HL-60 (cell line): Measurements from ENCODE around the gene PTTG1IP.

Experiments
- GABPA ChIP-seq: IDR thresholded peaks from 2 replicates; pipeline ENCODE4 v1.6.1; 2012; ENCODE audit warnings: low read depth
- POLR2AphosphoS5 ChIP-seq: IDR thresholded peaks from 2 replicates; pipeline ENCODE4 v1.6.1; 2012; ENCODE audit warnings: low read depth
- SPI1 ChIP-seq: IDR thresholded peaks from 2 replicates; pipeline ENCODE4 v1.6.1; 2012; ENCODE audit warnings: low read depth, mild to moderate bottlenecking, borderline replicate concordance
- TF ChIP-seq, protein P1 (sequence below): IDR thresholded peaks from one replicate; pipeline ENCODE4 v1.5.1; 2011; ENCODE audit warnings: low read length, control low read depth, inconsistent platforms; ENCODE audit not compliant: insufficient read depth
- TF ChIP-seq, protein P2 (sequence below): IDR thresholded peaks from 2 replicates; pipeline ENCODE4 v1.6.1; 2012; ENCODE audit warnings: low read depth; ENCODE audit not compliant: insufficient replicate concordance

DNA sequence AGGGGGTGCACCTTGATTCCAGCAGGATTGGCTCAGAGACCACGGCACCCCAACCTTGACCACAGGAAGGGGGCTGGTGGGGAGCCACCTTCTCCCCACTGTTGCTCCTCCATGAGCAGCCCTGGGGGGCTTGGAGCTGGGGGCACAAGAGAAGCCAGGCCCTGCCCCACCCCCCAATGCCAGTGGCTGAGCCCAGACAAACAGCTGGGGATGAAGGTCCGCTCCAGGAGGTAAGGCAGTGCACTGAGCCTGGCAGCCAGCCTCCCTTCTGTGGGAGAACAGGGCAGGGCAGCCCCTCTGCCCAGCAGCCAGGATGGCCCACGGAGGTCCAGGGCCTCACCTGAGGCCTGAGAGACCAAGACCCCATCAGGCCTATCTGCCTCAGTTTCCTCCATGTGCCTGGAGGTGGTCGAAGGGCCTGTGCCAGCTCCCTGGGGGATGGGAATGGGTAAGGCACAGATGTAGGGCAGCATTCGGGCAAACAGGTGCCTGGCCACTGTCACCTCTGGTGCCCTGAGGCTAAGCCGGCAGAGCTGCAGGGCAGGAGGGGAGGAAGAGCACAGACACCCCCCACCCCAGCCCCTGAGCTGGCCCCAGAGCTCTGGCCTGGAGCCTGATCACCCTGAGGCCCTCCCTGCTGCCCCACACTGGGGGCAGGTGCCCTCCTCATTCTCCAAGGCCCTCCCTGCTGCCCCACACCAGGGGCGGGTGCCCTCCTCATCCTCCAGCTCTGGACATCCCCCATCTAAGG lies 40.1 kb upstream of the PTTG1IP start:
- TF ChIP-seq, protein P1, sequence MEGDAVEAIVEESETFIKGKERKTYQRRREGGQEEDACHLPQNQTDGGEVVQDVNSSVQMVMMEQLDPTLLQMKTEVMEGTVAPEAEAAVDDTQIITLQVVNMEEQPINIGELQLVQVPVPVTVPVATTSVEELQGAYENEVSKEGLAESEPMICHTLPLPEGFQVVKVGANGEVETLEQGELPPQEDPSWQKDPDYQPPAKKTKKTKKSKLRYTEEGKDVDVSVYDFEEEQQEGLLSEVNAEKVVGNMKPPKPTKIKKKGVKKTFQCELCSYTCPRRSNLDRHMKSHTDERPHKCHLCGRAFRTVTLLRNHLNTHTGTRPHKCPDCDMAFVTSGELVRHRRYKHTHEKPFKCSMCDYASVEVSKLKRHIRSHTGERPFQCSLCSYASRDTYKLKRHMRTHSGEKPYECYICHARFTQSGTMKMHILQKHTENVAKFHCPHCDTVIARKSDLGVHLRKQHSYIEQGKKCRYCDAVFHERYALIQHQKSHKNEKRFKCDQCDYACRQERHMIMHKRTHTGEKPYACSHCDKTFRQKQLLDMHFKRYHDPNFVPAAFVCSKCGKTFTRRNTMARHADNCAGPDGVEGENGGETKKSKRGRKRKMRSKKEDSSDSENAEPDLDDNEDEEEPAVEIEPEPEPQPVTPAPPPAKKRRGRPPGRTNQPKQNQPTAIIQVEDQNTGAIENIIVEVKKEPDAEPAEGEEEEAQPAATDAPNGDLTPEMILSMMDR, result no peak
- TF ChIP-seq SPI1, result no peak
- TF ChIP-seq, protein P2, sequence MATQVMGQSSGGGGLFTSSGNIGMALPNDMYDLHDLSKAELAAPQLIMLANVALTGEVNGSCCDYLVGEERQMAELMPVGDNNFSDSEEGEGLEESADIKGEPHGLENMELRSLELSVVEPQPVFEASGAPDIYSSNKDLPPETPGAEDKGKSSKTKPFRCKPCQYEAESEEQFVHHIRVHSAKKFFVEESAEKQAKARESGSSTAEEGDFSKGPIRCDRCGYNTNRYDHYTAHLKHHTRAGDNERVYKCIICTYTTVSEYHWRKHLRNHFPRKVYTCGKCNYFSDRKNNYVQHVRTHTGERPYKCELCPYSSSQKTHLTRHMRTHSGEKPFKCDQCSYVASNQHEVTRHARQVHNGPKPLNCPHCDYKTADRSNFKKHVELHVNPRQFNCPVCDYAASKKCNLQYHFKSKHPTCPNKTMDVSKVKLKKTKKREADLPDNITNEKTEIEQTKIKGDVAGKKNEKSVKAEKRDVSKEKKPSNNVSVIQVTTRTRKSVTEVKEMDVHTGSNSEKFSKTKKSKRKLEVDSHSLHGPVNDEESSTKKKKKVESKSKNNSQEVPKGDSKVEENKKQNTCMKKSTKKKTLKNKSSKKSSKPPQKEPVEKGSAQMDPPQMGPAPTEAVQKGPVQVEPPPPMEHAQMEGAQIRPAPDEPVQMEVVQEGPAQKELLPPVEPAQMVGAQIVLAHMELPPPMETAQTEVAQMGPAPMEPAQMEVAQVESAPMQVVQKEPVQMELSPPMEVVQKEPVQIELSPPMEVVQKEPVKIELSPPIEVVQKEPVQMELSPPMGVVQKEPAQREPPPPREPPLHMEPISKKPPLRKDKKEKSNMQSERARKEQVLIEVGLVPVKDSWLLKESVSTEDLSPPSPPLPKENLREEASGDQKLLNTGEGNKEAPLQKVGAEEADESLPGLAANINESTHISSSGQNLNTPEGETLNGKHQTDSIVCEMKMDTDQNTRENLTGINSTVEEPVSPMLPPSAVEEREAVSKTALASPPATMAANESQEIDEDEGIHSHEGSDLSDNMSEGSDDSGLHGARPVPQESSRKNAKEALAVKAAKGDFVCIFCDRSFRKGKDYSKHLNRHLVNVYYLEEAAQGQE, result no peak
- TF ChIP-seq POLR2AphosphoS5, result no peak
- no peak for TF ChIP-seq GABPA
